ENCODE data around the gene TRRAP.

The TRRAP gene

DNA sequence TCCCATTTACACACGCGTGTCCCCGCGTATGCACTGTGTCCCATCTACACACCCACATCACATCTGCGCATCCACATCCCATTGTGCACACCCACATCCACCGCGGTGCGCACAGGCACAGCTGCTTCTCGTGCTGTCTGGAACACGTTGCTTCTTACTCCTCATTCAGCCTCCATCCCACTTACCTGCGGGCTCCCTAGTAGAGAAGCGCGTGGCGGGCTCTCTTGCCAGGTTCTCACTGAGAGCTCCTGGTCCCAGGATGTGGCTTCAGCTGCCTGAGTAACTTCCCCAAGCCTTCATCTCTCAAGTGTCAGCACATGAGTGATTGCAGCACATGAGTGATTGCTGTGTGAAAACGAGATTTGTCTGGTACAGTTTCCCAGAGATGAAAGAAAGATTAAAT, 117.8 kb downstream of the TRRAP start:
- DNase-seq = no peak
- Mint-ChIP-seq H3K36me3 (ENCODE audit: low read depth) (peaks cover 67% of the 10 kb centered on the region), H3K4me3 (no peak overlapping the region), H3K27ac (peak overlapping the region; percentile 75), H3K27me3 (ENCODE audit: low read depth, poor library complexity) (no peaks in the 10 kb centered on the region), H3K9me3 (no peaks in the 10 kb centered on the region), H3K4me1 (no peaks in the 10 kb centered on the region)
- TF ChIP-seq, protein P1, sequence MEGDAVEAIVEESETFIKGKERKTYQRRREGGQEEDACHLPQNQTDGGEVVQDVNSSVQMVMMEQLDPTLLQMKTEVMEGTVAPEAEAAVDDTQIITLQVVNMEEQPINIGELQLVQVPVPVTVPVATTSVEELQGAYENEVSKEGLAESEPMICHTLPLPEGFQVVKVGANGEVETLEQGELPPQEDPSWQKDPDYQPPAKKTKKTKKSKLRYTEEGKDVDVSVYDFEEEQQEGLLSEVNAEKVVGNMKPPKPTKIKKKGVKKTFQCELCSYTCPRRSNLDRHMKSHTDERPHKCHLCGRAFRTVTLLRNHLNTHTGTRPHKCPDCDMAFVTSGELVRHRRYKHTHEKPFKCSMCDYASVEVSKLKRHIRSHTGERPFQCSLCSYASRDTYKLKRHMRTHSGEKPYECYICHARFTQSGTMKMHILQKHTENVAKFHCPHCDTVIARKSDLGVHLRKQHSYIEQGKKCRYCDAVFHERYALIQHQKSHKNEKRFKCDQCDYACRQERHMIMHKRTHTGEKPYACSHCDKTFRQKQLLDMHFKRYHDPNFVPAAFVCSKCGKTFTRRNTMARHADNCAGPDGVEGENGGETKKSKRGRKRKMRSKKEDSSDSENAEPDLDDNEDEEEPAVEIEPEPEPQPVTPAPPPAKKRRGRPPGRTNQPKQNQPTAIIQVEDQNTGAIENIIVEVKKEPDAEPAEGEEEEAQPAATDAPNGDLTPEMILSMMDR (IDR thresholded peaks at IDR 0.05) = no peak

DNA sequence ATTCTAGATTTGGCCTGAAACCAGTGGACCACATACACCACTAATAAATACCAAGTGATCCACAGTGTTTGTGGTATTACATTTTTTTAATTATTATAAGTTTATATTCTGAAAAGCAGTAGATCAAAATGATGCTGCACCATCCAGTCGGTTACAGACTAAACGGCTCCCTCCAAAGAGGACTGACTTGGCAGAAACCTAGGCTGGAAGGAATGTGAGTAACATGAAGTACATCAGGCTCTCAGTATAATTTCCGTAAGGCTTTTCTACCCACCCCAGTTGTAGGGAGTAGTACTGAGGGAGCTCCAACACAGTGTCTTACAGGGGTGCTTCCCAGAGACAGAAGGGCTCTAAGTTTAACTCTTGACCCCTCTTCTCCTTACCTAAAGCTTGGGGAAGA, 119.5 kb downstream of the TRRAP start:
- Mint-ChIP-seq H3K27me3 (ENCODE audit: low read depth, poor library complexity) (no peaks in the 10 kb centered on the region), H3K4me1 (no peaks in the 10 kb centered on the region), H3K27ac (no peak overlapping the region), H3K9me3 (no peaks in the 10 kb centered on the region), H3K36me3 (ENCODE audit: low read depth) (peaks cover 66% of the 10 kb centered on the region), H3K4me3 (no peak overlapping the region)
- TF ChIP-seq, protein P1 (IDR thresholded peaks at IDR 0.05) = no peak
- DNase-seq = no peak

DNA sequence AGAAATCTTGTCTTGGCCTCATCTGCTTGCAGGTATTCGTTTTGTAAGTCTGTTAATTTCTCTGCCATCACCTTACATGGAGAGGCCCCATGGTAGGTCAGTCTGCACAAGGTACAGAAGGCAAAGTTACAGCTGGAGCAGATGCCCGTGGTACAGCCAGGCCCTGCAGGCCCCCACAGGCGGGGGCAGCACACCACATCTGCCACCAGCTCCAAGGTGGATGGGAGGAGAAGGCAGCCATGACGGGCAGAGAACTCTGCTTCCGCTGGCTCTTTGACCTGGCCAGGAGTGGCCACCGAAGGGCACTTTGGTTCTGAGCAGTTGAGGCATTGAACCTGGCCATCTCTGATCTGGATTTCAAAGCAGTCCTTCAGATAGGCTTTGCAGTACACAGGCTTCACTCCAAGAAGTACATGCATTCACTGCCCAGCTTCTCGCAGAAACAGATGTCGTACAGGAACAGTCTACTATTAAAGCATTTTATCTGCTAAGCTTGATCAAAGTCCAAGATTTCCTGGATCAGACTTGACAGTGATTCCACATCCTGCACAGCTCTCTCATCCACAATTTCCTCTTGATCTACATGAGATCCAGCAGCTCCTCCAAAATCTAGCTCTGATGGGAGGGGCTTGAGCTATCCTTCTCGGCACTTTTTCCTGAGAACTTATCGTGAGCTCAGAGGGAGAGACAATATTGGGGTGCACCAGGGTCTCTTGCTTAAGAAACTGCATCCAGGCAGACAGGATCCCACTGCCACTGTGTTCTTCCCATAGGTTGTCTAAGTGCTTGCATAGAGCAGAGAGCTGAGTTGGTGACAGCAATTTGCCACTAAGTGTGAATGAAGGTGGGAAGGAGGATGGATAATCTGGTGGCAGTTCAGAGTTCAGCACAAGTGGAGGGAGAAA, 120.7 kb downstream of the TRRAP start:
- TF ChIP-seq, protein P1 (IDR thresholded peaks at IDR 0.05) = no peak
- Mint-ChIP-seq H3K27me3 (ENCODE audit: low read depth, poor library complexity) (no peaks in the 10 kb centered on the region), H3K9me3 (no peaks in the 10 kb centered on the region), H3K4me1 (no peaks in the 10 kb centered on the region), H3K27ac (peak overlapping the region; percentile 84), H3K4me3 (no peak overlapping the region), H3K36me3 (ENCODE audit: low read depth) (peaks cover 68% of the 10 kb centered on the region)
- DNase-seq = no peak

DNA sequence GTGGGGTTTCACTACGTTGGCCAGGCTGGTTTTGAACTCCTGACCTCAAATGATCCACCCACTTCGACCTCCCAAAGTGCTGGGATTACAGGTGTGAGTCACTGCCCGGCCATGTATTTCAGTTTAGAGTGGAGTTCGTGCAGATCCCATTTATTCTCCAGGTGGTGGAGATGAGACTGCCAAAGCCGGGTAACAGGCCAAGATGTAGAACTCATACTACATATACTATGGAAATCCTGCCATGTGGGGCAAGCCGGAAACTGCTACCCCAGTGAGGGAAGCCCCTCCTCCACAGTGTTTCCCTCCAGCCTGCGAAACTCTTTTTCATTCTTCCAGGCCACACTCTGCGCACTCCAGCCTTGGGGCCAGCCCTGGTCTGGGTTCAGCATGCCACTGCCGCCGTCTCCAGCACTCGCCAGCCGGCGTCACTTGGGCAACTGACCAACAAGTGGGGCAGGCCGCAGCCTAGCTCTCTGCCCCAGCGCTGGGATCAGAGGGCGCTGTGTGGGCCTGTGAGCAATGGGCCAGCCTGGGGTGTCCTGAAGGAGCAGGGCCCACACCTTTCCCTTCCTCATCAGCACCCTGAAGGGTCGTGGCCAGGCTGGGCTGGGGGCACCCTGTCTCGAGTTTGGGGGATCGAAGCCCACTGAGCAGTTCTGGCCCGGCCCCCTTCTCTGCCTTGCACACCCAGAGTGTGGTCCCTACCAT, 122.0 kb downstream of the TRRAP start:
- Mint-ChIP-seq H3K27ac (no peak overlapping the region), H3K27me3 (ENCODE audit: low read depth, poor library complexity) (no peaks in the 10 kb centered on the region), H3K9me3 (no peaks in the 10 kb centered on the region), H3K36me3 (ENCODE audit: low read depth) (peaks cover 67% of the 10 kb centered on the region), H3K4me1 (no peaks in the 10 kb centered on the region), H3K4me3 (no peak overlapping the region)
- no peak for DNase-seq
- TF ChIP-seq, protein P1 (IDR thresholded peaks at IDR 0.05) = no peak

- no peak overlapping the region for H3K4me3 Mint-ChIP-seq
- H3K27me3 Mint-ChIP-seq (ENCODE audit: low read depth, poor library complexity) = no peaks in the 10 kb centered on the region
- peak overlapping the region; percentile 10 for H3K27ac Mint-ChIP-seq
- H3K36me3 Mint-ChIP-seq (ENCODE audit: low read depth) = peaks cover 67% of the 10 kb centered on the region
- no peaks in the 10 kb centered on the region for H3K4me1 Mint-ChIP-seq
- TF ChIP-seq, protein P1 (IDR thresholded peaks at IDR 0.05) = no peak
- H3K9me3 Mint-ChIP-seq = no peaks in the 10 kb centered on the region
- no peak for DNase-seq
Measured at GRCh38 chr7:99000904-99001465, 122.7 kb downstream of the TRRAP start.
